Activated naive CD4-positive, alpha-beta T cell treated with anti-CD3 and anti-CD28 coated beads, Interleukin-2, amount 50 U/mL, for 72 hours (primary cell): ENCODE results near the gene STX1B. TPM values are rescaled to one million over a fixed set of nuclear protein-coding genes. Genes with fewer than 3 reads are reported as not detected.
A peak's percentile ranks its signal among the peaks of the same experiment; 100 is the strongest.

Experiments
- ATAC-seq, 2 donors: fragments of 150-1000 bp; cut with Tn5 transposase; 2 replicates each; pipeline ENCODE4 v1.10.0; 2021; ENCODE audit warnings: mild to moderate bottlenecking in 2 of 2, moderate library complexity in 2 of 2
- DNase-seq, 2 donors: peaks; one replicate each; pipeline ENCODE4 v3.0.0; 2021 to 2022; ENCODE audit warnings: low spot score in 2 of 2
- H3K27ac Mint-ChIP-seq, 2 donors: one replicate each; pipeline ENCODE4 v1.8.0; 2022; ENCODE audit warnings: mild to moderate bottlenecking in 2 of 2, mixed read lengths in 2 of 2
- H3K36me3 Mint-ChIP-seq, 2 donors: one replicate each; pipeline ENCODE4 v1.8.0; 2022; ENCODE audit warnings: mixed read lengths in 2 of 2
- H3K9me3 Mint-ChIP-seq, 2 donors: one replicate each; pipeline ENCODE4 v1.8.0; 2022; ENCODE audit warnings: mixed read lengths in 2 of 2
- total RNA-seq, 2 donors: library from RNA; stranded (reverse); gene quantifications; one replicate each; pipeline ENCODE4 v1.2.3, GENCODE V29; 2022

STX1B gene
- total RNA-seq, 2 donors from 2014 or later, result 0.87 to 4.5 TPM

GRCh38 chr16:30987581-30988190 is 22.8 kb downstream of the STX1B start:
- peaks cover 0 to 5% of the 10 kb centered on the region in 2 donors for H3K36me3 Mint-ChIP-seq
- DNase-seq, result no peak
- H3K27ac Mint-ChIP-seq, result no peak overlapping the region
- ATAC-seq, result no peak
- H3K9me3 Mint-ChIP-seq, result no peaks in the 10 kb centered on the region

DNA sequence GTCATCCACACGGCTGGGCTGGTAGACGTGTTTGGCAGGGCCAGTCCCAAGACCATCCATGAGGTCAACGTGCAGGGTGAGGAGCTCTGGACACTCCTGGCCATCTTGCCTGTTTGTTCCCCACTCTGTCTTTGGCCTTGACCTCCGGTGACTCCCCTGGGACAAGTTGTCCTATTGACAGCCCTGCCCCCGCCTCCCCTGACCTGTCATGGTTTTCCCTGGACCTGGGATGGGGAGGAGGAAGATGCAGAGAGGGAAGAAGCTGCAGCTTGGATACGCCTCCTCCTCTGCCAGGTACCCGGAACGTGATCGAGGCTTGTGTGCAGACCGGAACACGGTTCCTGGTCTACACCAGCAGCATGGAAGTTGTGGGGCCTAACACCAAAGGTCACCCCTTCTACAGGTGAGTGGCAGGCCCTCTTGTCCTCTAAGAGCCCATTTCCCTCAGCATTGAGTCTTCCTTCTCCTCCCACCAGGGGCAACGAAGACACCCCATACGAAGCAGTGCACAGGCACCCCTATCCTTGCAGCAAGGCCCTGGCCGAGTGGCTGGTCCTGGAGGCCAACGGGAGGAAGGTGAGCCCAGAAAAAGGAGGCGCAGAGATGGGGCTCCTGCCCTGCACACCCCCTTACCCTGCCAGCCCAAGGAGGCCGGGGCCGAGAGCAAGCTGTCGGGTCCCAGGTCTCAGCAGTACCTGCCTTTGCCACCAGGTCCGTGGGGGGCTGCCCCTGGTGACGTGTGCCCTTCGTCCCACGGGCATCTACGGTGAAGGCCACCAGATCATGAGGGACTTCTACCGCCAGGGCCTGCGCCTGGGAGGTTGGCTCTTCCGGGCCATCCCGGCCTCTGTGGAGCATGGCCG is 24.1 kb downstream of the STX1B start:
- Mint-ChIP-seq H3K36me3 (peaks cover 0 to 5% of the 10 kb centered on the region in 2 donors), H3K9me3 (no peaks in the 10 kb centered on the region), H3K27ac (peak overlapping the region in 1 of 2 donors; percentile 64)
- ATAC-seq (no peak), DNase-seq (no peak)

DNA sequence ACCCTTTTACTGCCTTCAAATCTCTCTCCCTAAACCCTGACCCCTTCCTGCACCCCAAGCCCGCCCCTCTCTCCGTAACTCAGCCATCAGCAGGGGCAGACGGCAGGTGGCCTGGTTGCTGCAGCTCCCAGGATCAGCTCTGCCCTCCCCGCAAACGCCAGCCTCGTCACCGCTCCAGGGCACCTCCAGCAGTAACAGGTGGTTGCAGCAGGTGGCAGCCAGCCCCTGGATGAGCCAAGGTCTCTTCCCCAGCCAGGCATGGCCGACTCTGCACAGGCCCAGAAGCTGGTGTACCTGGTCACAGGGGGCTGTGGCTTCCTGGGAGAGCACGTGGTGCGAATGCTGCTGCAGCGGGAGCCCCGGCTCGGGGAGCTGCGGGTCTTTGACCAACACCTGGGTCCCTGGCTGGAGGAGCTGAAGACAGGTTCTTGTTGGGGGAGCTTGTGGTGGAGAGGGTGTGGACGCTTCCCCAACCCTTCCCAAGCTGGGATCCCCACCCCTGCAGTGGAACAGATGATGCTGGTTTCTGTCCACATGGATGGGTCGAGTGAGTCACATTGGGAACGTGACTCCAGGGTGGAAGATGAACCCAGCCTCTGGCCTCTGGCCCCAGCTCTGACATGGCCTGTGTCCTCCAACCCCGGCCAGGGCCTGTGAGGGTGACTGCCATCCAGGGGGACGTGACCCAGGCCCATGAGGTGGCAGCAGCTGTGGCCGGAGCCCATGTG is 24.9 kb downstream of the STX1B start:
- no peak for DNase-seq
- peak; percentile 10 to 32 for ATAC-seq
- Mint-ChIP-seq H3K27ac (peak overlapping the region; percentile 55 to 64), H3K9me3 (no peaks in the 10 kb centered on the region), H3K36me3 (peaks cover 0 to 5% of the 10 kb centered on the region in 2 donors)

DNA sequence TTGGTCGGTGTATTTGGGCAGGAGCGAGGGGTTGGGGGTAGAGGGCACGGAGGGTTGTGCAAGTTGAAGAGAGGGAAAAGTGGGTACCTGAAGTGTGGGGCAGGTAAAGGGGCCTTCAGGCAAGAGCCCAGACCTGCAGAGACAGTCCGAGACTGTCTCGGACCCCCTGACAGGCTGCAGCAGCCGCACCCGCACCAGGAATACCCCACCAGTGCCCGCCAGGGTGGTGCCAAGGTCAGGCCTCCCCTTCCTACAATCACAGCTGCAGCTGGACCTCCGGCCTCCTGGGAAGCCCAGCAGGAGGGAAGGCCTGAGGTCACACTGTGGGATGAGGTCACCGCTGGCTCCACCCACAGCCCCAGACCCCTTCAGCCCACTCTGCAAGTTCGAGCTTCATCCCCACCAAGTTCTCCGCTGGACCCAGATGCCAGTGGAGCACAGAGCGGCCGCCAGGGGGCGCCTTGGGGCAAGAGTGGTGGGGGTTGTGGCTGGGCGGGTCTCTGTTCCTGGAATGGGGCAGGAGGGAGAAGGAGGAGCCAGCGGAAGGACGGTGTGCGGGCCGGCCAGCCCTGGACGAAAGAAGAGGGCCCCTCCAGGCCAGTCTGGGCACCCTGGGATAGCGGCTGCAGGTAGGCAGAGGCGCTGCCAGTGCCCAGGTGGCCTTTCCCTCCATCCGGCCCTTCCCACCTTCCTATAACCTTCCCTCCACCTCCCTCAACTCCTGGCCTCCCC is 25.6 kb downstream of the STX1B start, which contains the start of gene HSD3B7:
HSD3B7 (plus strand) TSS at position 539 of the 732 bp plus-strand sequence. CDS start 452 bp downstream, outside the sequence.
- DNase-seq, result peak; percentile 81 to 94
- Mint-ChIP-seq H3K9me3 (no peaks in the 10 kb centered on the region), H3K27ac (peak within 1 kb of the TSS; percentile 55 to 64), H3K36me3 (peaks cover 0 to 5% of the 10 kb centered on the region in 2 donors)
- peak; percentile 81 to 89 for ATAC-seq

GRCh38 chr16:30983898-30984610 is 26.4 kb downstream of the STX1B start:
- Mint-ChIP-seq H3K36me3 (peaks cover 0 to 5% of the 10 kb centered on the region in 2 donors), H3K27ac (no peak overlapping the region), H3K9me3 (no peaks in the 10 kb centered on the region)
- ATAC-seq (no peak), DNase-seq (no peak)

DNA sequence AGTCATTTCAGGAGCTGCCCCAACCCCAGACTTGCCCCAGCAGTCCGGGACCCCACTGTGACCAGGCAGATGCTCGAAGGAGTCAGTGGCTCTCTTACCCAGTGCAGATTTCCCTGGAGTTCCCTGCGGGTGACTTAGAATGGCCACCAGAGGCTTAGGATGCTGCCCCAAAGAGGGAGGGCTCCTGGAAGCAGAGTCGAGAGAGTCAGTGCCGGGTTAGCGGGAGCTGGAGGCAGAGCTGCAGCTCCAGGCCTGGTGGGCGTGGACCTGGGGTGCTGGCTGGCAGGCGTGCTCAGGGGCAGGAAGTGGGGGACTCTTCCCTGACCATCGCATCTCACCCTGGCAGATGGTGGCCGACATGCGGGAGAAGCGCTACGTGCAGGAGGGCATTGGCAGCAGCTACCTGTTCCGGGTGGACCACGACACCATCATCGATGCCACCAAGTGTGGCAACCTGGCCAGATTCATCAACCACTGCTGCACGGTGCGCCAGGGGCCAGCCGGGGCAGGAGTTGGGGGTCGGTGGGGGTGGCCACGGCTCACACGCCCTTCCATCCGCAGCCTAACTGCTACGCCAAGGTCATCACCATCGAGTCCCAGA is 27.0 kb downstream of the STX1B start:
- Mint-ChIP-seq H3K36me3 (peaks cover 0 to 5% of the 10 kb centered on the region in 2 donors), H3K9me3 (no peaks in the 10 kb centered on the region), H3K27ac (peak overlapping the region; percentile 21 to 72)
- no peak for ATAC-seq
- DNase-seq, result no peak

- Mint-ChIP-seq H3K9me3 (no peaks in the 10 kb centered on the region), H3K27ac (peak overlapping the region; percentile 21 to 72), H3K36me3 (peaks cover 0 to 5% of the 10 kb centered on the region in 2 donors)
- DNase-seq (no peak), ATAC-seq (no peak)
These were observed 27.7 kb downstream of the STX1B start for GRCh38 chr16:30982548-30983288.

- H3K36me3 Mint-ChIP-seq, result peaks cover 0 to 5% of the 10 kb centered on the region in 2 donors
- no peak for DNase-seq
- no peak overlapping the region for H3K27ac Mint-ChIP-seq
- no peaks in the 10 kb centered on the region for H3K9me3 Mint-ChIP-seq
- ATAC-seq, result no peak
These were observed 29.5 kb downstream of the STX1B start for GRCh38 chr16:30980959-30981358.

GRCh38 chr16:30980434-30980833 is 30.0 kb downstream of the STX1B start:
- DNase-seq, result no peak
- Mint-ChIP-seq H3K36me3 (peaks cover 0 to 5% of the 10 kb centered on the region in 2 donors), H3K9me3 (no peaks in the 10 kb centered on the region), H3K27ac (no peak overlapping the region)
- ATAC-seq, result no peak

DNA sequence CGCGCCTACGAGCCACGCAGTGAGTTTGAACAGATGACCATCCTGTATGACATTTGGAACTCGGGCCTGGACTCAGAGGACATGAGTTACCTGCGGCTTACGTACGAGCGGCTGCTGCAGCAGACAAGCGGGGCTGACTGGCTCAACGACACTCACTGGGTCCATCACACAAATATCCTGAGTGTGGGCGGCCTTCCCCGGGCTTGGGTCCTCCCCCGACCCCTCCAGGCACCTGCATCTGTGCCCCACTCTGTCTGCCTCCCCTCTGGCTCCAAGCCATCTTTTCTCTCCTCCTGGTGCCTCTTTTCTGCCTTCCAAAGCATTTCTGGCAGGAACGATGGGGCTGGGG is 30.4 kb downstream of the STX1B start:
- Mint-ChIP-seq H3K9me3 (no peaks in the 10 kb centered on the region), H3K36me3 (peaks cover 0 to 5% of the 10 kb centered on the region in 2 donors), H3K27ac (peak overlapping the region in 1 of 2 donors; percentile 55)
- DNase-seq, result no peak
- ATAC-seq, result no peak

- DNase-seq (no peak), ATAC-seq (no peak)
- H3K27ac Mint-ChIP-seq, result no peak overlapping the region
- no peaks in the 10 kb centered on the region for H3K9me3 Mint-ChIP-seq
- peaks cover 0 to 5% of the 10 kb centered on the region in 2 donors for H3K36me3 Mint-ChIP-seq
These were observed 31.0 kb downstream of the STX1B start for GRCh38 chr16:30979170-30980022.

- no peaks in the 10 kb centered on the region for H3K9me3 Mint-ChIP-seq
- peaks cover 5 to 6% of the 10 kb centered on the region in 2 donors for H3K36me3 Mint-ChIP-seq
- peak overlapping the region in 1 of 2 donors; percentile 23 for H3K27ac Mint-ChIP-seq
- ATAC-seq (peak in 1 of 2 donors; percentile 27), DNase-seq (peak in 1 of 2 donors; percentile 46)
These were observed 32.9 kb downstream of the STX1B start for GRCh38 chr16:30977502-30977901.

DNA sequence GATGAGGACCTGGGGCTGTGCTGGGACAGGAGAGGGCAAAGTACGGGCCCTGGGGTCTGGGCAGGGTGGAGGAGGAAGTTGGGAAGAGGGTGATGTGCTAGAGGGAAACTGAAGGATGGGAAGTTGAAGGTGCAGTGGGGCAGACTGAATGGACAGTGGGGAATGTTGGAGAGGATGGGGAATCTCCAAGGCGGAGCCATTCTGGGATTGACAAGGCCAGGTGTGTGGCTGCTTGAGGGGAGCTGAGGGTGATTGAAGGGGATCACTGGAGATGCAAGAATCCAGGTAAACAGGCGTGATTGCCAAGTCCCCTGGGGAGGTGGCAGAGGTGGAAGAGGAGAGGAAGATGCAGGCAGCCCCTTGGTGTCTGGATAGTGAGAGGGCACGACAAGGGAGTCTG is 34.0 kb downstream of the STX1B start:
- ATAC-seq (no peak), DNase-seq (no peak)
- Mint-ChIP-seq H3K27ac (peak overlapping the region; percentile 11 to 33), H3K36me3 (peaks cover 5 to 6% of the 10 kb centered on the region in 2 donors), H3K9me3 (no peaks in the 10 kb centered on the region)

DNA sequence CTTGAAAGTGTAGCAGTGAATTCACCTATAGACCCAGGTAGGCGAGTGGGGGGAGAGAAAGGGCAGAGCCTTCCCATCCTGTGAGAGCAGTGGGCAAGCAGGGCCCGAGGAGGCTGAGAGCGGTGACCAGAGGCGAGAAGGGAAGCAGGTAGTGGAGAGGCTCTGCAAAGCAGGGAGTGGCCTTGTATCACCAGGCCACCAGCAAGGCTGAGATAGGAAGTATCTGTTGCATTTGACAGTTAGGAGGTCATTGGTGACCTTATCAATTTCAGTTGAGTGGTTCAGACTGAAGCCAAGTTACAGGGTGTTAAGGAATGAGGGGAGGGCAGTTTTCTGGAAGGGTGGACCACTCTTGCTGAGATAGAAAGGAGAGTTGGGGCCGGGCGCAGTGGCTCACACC is 36.1 kb downstream of the STX1B start:
- ATAC-seq (no peak), DNase-seq (no peak)
- H3K27ac Mint-ChIP-seq, result no peak overlapping the region
- no peaks in the 10 kb centered on the region for H3K9me3 Mint-ChIP-seq
- H3K36me3 Mint-ChIP-seq, result peaks cover 15 to 16% of the 10 kb centered on the region in 2 donors
